GM21717 (cell line): ENCODE data around the gene KRTAP1-4.
"Not testable (repeated sequence)": the region's sequence is repeated elsewhere in the genome, so short reads cannot be mapped to it uniquely, and the experiment has no call there.

Source experiments
- ATAC-seq: cut with Tn5 transposase; IDR thresholded peaks from one replicate; pipeline ENCODE4 v1.9.1; 2021; ENCODE audit warnings: mild to moderate bottlenecking, moderate library complexity; ENCODE audit not compliant: unreplicated experiment

Gene KRTAP1-4

DNA sequence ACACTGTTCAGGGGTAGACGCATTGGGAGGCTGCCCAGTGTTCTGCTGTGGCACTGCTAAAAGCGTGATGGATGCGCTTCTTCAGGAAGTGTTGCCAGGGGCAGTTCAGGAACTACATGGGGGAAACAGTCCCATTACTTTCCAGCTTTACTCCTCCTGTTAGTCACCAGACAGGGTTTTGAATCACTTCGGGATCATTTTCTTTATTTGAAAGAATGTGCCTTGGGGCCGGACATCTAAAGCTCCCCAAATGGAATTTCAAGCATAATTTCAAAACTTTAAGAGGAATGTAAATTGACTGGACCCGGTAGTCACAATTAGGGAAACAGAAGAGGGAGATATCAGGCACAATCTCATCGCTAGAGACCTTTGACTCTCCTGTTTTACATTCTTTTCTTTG lies 18.4 kb upstream of the KRTAP1-4 start:
- ATAC-seq: no peak

DNA sequence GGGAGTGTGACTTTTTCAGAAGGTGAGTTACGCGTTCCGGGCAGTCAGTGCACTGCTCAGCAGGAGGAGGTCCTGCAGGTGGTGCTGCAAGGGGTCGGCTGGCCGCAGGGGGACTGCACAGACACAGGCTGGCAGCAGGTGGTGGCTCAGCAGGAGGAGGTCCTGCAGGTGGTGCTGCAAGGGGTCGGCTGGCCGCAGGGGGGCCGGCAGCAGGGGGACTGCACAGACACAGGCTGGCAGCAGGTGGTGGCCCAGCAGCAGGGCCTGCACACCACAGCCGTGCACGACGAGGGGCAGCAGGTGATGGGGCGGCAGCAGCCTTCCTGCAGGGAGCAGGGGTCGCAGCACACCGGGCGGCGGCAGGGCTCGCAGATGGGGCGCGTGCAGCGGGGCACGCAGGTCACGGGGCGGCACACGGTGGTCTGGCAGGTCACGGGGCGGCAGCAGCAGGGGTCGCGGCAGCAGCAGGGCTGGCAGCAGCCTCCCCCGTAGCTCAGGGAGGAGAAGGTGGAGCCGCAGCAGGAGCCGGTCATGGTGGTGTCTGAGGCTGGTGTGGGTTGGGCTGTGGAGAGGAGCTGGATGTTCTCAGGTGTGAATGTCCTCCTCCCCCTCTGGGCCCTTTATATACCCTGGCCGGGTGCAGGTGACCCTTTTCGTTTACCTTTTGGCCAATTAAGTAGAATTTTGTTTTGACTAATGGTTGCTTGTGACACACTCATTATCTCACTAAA lies 16.9 kb upstream of the KRTAP1-4 start, which contains the start of gene KRTAP2-1:
KRTAP2-1 (minus strand) TSS at position 582 of the 731 bp plus-strand sequence; CDS start at position 533, 49 bp downstream.
- ATAC-seq: not testable (repeated sequence)

DNA sequence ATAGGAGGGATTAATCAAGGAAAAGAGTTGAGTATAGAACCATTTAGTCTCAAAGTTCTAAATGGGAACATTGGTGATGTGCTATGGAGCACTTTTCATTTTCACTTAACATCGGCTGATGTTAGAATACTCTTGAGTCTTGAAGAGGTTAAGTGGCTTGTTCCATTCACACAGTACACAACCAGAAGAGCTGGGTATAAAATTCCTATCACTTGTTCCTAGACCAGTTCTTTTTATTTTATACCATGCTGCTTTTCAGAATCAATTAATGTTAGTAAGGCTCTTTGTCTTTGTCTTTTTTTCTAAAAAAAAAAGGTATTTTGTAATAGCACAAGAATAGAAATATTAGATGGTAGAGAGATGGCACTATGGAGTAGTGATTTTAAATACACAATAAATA lies 13.0 kb upstream of the KRTAP1-4 start:
- no peak for ATAC-seq

DNA sequence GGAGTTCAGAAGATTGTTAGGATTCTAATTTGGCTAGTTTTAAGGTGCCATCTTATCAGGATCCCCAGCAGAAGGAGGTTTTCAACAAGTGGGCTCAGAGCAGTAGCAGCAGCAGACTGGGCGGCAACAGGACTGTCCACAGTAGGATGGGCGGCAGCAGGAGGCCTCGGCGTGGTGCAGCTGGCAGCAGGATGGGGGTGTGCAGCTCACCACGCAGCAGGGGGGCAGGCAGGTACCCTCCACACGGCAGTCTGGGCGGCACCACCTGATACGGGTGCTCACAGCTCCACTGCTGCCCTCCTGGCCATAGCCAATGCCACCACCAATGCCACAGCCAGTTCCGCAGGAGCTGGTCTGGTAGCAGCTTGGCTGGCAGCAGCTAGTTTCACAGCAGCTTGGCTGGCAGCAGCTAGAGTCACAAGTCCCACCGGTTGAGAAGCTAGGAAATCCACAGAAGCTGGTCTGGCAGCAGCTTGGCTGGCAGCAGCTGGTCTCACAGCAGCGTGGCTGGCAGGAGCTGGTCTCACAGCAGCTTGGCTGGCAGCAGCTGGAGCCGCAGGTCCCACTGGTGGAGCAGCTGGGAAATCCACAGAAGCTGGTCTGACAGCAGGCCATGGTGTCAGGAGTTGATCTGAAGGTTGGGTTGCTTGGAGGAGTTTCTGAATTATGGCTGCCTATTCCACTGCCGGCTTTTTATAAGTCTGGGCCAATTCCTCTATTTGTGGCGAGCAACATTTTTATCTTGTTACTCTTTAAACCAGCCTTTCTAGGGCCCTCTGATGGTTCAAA lies 11.0 kb upstream of the KRTAP1-4 start, which contains the start of gene KRTAP1-1:
KRTAP1-1 (minus strand) TSS at position 668 of the 789 bp plus-strand sequence; CDS start at position 615, 53 bp downstream.
- ATAC-seq: not testable (repeated sequence)

DNA sequence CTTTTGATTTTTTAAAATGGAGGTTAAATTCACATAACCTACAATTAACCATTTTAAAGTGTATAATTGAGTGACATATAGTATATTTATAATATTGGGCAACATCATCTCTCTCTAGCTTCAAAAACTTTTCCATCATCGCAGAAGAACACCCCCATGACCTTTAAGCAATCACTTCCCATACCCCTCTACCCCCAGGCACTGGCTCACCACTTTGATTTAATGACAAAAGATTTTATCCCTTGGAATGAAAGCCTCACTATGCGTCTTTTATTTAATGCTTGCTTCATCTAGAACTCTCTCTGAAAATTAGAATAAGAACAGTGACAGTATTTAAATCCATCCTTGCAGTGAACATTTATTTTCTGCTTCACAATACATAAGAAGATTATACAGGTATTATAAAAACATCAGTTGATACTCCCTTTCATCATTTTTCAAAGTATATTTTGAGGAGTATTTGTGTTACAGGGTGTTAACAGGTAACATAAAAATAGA lies 7.9 kb upstream of the KRTAP1-4 start:
- ATAC-seq: no peak

DNA sequence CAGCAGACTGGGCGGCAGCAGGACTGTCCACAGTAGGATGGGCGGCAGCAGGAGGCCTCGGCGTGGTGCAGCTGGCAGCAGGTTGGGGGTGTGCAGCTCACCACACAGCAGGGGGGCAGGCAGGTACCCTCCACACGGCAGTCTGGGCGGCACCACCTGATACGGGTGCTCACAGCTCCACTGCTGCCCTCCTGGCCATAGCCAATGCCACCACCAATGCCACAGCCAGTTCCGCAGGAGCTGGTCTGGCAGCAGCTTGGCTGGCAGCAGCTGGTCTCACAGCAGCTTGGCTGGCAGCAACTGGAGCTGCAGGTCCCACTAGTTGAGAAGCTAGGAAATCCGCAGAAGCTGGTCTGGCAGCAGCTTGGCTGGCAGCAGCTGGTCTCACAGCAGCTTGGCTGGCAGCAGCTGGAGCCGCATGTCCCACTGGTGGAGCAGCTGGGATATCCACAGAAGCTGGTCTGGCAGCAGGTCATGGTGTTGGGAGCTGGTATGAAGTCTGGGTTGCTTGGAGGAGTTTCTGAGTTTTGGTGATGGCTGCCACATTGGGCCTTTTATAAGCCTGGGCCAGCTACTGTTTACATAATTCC lies 4.4 kb upstream of the KRTAP1-4 start, which contains the start of gene KRTAP1-3:
KRTAP1-3 (minus strand) TSS at position 529 of the 590 bp plus-strand sequence; CDS start at position 476, 53 bp downstream.
- not testable (repeated sequence) for ATAC-seq

DNA sequence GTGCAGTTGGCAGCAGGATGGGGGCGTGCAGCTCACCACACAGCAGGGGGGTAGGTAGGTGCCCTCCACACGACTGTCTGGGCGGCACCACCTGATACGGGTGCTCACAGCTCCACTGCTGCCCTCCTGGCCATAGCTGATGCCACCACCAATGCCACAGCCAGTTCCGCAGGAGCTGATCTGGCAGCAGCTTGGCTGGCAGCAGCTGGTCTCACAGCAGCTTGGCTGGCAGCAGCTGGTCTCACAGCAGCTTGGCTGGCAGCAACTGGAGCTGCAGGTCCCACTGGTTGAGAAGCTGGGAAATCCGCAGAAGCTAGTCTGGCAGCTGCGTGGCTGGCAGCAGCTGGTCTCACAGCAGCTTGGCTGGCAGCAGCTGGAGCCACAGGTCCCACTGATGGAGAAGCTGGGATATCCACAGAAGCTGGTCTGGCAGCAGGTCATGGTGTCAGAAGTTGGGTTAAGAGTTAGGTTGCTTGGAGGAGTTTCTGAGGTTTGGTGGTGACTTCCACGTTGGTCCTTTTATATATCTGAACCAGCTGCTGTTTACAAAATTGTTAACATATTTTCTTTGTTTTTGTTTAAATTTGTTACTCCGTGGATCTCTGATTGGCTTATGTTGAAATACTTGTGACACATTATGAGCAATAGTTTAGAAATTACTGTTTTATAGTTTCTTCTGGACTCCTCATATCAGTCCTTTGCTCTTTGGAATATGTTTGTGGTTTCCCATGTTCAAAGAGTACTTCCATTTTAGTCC lies 3.1 kb downstream of the KRTAP1-4 start, which contains the start of gene KRTAP1-5:
KRTAP1-5 (minus strand) TSS at position 494 of the 757 bp plus-strand sequence; CDS start at position 441, 53 bp downstream.
- ATAC-seq: no peak

DNA sequence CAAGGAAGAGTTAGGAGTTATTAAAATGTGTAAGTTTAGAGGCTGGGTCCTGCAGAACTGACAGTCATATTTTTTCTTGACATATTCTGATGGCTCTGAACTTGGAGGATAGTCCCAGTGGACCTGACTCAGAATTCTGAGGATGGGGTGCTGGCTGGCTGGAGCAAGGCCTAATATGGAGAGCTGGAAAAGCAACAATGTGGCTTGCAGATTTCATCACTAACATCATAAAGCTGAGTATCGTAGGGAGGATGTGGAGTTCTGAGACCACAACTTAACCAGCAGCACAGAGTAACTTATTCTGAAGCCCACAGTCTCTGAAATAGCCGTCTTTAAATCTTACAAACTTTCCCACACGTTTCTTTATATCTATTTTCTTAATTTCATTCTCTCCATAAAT lies 5.3 kb downstream of the KRTAP1-4 start:
- no peak for ATAC-seq

DNA sequence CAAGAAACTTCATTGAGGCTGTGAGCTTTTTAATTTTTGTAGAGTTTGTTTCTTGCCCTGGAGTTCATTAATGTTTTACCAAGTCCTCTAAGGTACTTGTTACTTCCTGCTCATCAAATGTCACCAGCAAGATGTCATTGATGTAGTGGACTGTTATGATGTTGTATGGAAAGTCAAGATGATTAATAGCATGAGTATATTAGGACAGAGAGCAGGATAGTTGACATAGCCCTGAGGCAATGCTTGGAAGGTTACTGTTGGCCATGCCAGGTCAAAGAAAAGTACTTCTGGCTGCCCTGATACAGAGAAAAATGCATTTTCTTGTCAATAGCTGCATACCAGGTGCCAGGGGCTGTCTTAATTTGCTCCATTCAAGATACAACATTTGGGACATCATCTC lies 9.7 kb downstream of the KRTAP1-4 start:
- no peak for ATAC-seq

DNA sequence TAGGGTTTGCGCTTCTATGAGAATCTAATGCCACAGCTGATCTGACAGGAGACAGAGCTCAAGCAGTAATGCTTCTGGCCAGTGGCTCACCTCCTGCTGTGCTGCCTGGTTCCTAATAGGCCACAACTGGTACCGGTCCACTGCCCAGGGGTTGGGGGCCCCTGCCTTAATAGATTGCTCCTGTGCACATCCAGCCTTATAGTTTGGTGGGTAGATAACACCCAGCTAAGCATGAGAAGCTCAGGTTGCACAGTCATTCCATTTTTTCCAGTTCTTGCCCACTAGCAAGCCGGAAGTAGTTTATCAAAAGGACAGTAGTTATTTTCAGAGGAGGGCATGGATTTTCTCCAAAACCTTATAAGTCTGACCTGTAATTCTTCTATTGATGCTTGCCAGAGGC lies 10.6 kb downstream of the KRTAP1-4 start:
- no peak for ATAC-seq

DNA sequence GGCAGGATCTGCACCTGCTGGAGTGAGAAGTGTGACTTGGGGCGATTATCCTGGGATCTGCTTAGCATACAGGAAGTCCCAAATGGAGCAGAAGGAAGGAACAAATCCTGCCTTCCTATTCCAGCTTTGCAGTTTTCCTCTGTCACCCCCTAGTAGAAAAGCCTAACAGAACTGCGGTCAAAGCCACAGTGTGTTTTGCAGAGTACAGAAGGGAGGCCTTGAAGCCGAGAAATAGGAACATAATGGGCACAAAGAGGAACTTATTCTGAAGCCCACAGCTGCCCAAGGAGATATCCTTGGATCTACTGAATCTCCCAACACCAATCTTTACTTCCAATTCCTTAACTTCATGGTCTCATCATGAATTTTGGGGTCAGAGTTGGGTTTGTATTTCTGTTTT lies 11.5 kb downstream of the KRTAP1-4 start:
- ATAC-seq: no peak

DNA sequence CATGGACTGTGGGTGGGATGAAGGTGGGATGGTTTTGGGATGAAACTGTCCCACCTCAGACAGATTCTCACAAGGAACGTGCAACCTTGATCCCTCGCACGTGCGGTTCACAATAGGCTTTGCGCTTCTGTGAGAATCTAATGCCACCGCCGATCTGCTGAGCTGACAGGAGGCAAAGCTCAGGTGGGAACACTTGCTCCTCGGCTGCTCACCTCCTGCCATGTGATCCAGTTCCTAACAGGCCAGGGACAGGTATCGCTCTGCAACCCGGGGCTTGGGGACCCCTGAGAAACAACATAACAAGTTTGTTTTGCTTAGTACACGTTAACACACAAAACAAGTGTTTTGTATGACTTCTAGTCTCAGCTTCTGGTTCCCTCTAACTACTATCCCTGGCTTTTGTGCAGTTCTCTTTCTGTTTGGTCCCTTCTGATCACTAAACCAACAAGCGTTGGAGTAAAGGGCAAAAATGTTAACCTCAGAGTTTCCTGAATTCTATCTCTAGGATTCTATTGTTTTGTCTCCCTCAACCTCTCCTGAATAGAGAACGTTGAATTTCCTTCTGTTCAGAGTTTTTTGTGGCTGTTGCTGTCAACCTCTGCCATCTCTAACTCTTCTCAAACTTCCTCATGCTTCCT lies 13.3 kb downstream of the KRTAP1-4 start:
- ATAC-seq: no peak

DNA sequence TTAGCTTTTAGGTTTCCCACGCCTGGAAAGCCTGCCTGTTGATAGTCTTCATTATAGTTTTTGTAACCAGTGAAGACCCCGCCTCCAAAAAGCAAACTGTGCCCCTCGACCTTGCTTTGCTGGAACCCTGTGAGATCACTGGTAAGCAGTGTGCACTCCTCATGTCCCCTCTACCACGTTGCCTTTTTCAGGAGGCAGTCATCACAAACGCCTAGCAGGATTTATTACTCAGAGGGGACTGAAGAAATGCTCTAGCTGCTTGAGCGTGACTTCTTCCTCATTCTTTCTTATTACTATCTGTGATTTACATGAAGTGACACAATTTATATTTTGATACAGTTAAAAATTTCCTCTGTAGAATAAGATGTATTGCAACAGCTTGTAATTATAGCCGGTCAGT lies 14.5 kb downstream of the KRTAP1-4 start:
- ATAC-seq: no peak

DNA sequence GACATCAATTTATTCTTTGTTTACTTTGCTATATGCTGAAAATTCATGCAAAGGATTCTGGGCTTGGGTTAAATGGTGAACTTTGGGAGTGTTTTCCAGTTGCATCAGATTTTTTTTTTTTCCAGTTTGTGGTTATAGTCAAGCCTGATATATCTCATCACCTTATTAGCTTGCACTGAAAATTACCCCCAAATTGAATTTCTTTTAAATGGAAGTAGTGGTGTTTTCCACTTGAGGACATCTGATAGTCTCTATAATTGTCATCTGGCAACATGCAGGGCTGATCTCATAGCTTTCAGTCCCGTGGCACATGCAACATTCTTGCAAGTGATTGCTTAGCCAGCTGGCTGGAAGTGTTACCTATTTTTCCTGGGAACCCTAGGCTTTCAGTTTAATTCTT lies 16.4 kb downstream of the KRTAP1-4 start:
- ATAC-seq: no peak

DNA sequence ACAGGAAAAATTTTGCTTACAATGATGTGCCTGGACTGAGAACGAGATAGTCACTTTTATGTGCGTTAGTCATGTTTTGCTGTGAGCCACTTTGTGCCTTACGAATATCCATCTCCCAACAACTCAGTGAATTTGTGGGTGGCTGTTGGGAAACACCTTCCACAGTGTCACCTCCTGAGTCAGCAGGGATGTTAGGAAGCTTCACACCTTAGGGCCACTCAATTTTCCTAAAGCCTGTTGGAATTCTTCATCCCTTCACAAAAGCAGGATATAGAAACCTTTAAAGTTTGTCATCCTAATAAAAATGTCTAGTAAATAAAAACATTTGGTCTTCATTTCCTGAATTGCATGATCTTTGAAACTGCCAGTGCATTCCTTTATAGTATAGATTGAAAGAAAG lies 16.8 kb downstream of the KRTAP1-4 start:
- no peak for ATAC-seq

DNA sequence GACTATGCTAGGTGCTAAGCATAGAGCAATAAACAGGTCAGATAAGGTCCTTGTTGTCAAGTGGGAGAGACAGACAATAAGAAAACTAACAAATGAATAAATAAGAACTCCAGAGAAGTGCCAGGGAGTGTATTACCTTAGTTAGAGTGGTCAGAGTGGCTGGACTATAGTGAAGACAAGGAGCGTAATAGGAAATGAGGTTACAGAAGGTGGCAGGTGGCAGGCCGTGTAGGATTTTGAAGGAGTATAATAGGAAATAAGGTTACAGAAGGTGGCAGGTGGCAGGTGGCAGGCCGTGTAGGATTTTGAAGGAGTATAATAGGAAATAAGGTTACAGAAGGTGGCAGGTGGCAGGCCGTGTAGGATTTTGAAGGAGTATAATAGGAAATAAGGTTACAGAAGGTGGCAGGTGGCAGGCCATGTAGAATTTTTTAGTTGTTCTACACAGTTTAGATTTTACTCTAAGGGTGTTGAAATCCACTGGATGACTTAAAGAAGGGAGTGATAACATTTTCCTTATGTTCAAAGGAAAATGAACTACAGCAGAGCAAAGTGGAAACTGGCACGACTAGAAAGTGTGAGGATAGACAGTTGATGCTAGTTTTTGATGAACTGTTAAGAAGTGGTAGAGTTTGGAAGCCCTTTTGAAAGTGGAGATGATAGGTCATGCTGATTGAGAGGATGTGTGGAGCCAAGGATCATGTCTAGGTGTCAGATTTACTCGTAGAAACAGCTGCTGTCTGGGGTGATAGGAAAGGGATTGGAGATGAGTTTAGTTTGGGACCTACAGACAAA lies 17.5 kb downstream of the KRTAP1-4 start:
- no peak for ATAC-seq

DNA sequence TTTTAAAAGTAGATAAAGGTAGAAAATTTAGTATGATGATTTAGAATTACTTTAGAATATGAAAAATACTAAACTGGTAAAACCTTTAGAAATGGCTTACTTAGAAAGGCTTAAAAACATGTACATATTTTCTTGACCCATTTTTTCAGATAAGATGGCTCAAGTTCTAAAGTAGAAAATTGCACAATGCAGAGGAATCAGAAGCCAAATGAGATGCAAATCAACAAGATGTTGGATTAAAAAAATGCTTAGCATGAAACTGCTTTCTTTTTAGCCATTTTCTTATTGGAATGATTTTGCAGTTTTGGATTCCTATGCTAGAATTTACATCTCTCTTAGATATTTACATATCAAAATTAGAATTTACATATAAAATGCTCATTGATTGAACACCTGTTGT lies 19.6 kb downstream of the KRTAP1-4 start:
- ATAC-seq: no peak

DNA sequence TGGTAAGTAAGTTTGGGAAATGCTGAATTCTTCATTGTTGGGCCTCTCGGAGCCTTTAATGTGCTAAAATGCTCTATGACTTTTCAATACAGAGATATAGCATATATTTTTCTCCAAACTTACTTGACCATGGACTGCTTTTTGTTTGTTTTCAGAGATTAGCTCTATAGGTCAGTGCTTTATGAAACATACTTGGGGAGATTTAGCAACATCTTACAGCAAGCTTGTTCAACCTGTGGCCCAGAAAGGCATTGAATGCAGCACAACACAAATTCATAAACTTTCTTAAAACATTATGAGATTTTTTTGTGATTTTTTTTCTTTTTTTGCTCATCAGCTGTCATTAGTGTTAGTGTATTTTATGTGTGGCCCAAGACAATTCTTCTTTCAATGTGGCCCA lies 20.1 kb downstream of the KRTAP1-4 start:
- ATAC-seq: no peak

DNA sequence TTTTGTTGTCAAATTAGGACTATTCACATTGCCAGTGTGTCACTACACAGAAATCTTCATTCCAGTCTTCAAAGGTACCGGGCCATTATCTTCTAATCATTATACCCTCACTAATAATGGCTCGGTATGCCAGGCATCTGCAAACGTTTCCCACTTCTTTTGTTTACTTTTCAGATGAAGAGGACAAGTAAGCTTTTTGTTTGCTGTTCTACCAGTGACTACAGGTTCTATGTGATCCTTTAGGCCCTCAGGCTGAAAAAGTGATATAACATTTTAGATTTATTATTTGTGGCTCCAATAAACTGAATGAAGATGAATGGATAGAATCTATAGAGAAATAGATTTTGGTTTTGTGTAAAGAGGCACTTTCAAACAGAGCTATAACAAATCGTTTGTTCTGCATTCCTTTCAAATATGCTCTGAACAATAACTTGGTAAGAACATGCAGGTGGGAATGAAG lies 20.7 kb downstream of the KRTAP1-4 start:
- ATAC-seq: no peak
